Epithelial cell of proximal tubule (primary cell): Measurements from ENCODE around the gene EVA1B. TPM values are rescaled to one million over a fixed set of nuclear protein-coding genes. Genes with fewer than 3 reads are reported as not detected.
A peak's percentile ranks its signal among the peaks of the same experiment; 100 is the strongest.

ENCODE experiments used
- DNase-seq: peaks from one replicate; pipeline ENCODE4 v3.0.0-alpha.2; 2011; ENCODE audit warnings: low read depth
- H3K4me3 ChIP-seq: 2 replicates; pipeline ENCODE4 v1.5.1; 2011; ENCODE audit warnings: low read depth, mild to moderate bottlenecking, low read length
- CTCF ChIP-seq: conservative IDR thresholded peaks from 2 replicates; pipeline ENCODE4 v1.5.1; 2012; ENCODE audit warnings: low read depth, mild to moderate bottlenecking, low read length
- total RNA-seq: library from RNA; depleted of rRNA; stranded (reverse); fragments of >200 nt; gene quantifications from 2 replicates; pipeline ENCODE4 v1.2.3, GENCODE V29; 2015

EVA1B gene
- total RNA-seq, 1 donor from 2014 or later, result 259 TPM

- no peak overlapping the region for H3K4me3 ChIP-seq
- no peak for DNase-seq
- TF ChIP-seq CTCF, result no peak
Observed at GRCh38 chr1:36320767-36321118, 2.7 kb downstream of the EVA1B start.

GRCh38 chr1:36320291-36320761 lies 3.1 kb downstream of the EVA1B start:
- TF ChIP-seq CTCF, result no peak
- H3K4me3 ChIP-seq, result no peak overlapping the region
- DNase-seq, result no peak

GRCh38 chr1:36309397-36309796 lies 14.0 kb downstream of the EVA1B start:
- no peak for DNase-seq
- TF ChIP-seq CTCF, result no peak
- no peak overlapping the region for H3K4me3 ChIP-seq

- no peak for TF ChIP-seq CTCF
- no peak for DNase-seq
- peak overlapping the region; percentile 61 for H3K4me3 ChIP-seq
Observed at GRCh38 chr1:36307601-36308330, 15.7 kb downstream of the EVA1B start.

- peak overlapping the region; percentile 61 for H3K4me3 ChIP-seq
- TF ChIP-seq CTCF, result no peak
- no peak for DNase-seq
Observed at GRCh38 chr1:36306902-36307456, 16.5 kb downstream of the EVA1B start.

GRCh38 chr1:36306210-36306901 lies 17.1 kb downstream of the EVA1B start, which contains the start of gene SH3D21:
TSS of gene SH3D21 (plus strand) at chr1:36306368. CDS start at chr1:36306421, 53 bp downstream.
- peak within 1 kb of the TSS; percentile 61 for H3K4me3 ChIP-seq
- no peak for DNase-seq
- TF ChIP-seq CTCF, result peak; percentile 28
